OCI-LY1 (cell line): ENCODE data around the gene ING4.

Experiments used
- CTCF ChIP-seq: fragments of 200-600 bp; sonication (generic), shearing (Covaris generic); IDR thresholded peaks from 2 replicates; pipeline ENCODE4 v1.5.1; 2017; ENCODE audit warnings: mild to moderate bottlenecking, antibody characterized with exemption, low read length, moderate library complexity, mixed read lengths
- EZH2 ChIP-seq: fragments of 200-600 bp; sonication (generic), shearing (Covaris generic); IDR thresholded peaks from 2 replicates; pipeline ENCODE4 v1.8.0; 2017; ENCODE audit warnings: borderline replicate concordance, mixed run types, mild to moderate bottlenecking, antibody characterized with exemption, low read length, moderate library complexity, mixed read lengths

- TF ChIP-seq CTCF (no peak), EZH2 (no peak)
Measured at GRCh38 chr12:6618483-6619225, 44.3 kb downstream of the ING4 start.
